ENCODE measurements around the gene HECW1.
"Not testable (repeated sequence)": the region's sequence is repeated elsewhere in the genome, so short reads cannot be mapped to it uniquely, and the experiment has no call there.

HECW1 gene

DNA sequence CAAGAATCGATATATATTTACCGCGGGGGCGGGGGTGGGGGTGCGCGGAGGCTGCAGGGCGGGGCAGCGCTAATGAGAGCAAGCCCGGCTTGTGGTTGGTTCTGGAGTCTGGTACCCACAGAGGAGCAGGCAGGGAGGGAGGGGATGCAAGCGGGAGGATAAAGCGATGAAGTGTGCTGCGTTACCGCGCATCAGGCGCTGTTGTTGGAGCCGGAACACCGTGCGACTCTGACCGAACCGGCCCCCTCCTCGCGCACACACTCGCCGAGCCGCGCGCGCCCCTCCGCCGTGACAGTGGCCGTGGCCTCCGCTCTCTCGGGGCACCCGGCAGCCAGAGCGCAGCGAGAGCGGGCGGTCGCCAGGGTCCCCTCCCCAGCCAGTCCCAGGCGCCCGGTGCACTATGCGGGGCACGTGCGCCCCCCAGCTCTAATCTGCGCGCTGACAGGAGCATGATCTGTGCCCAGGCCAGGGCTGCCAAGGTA, at the start of gene HECW1:
TSS of gene HECW1 (plus strand) at position 189 of the 482 bp plus-strand sequence. CDS start 131,259 bp downstream, outside the sequence.
- no peak for DNase-seq

DNA sequence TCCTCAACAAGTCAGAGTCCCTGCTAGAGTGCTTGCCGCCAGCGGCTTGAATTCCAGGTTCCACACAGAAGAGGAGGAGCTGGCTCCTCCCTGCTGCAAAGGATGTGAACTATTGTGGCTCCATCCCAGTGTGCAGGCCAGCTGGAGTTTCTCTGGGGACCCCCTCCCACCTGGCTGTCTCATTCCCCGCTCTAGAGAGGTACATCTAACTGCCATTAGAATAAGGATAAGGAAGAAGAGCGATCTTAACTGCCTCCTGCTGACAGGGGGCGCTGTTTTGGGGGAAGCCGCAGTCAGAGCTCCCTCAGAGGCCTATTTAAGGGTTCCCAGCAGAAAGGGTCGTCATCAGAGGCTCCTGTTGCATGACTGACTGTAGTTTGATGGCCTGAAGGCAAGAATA, 40.8 kb upstream of the HECW1 start:
- DNase-seq: no peak

DNA sequence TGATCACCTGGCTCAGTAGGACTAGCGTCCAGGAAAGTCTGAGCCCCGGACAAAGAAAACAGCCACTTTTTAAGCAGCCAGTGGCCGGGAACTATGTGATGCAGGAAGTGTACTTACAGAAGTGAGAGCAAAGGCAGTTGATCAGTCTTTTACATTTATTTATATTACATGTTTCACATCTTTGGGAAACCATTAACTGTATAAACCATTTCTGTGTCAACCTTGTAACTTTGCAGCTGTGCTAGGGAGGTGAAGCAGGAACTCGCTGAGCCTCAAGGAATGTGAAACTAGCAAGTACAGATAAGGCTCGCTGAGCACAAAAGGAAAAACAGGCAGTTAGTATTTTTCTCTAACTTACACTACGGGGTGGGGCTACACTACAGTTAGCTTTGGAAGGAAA, 39.9 kb upstream of the HECW1 start:
- DNase-seq: no peak

DNA sequence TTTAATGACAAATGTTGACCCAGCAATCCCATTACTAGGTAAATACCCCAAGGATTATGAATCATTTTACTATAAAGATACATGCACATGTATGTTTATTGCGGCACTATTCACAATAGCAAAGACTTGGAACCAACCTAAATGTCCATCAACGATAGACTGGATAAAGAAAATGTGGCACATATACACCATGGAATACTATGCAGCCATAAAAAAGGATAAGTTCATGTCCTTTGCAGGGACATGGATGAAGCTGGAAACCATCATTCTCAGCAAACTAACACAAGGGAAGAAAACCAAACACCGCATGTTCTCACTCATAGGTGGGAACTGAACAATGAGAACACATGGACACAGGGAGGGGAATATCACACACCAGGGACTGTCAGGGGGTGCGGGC, 38.6 kb upstream of the HECW1 start:
- not testable (repeated sequence) for DNase-seq

DNA sequence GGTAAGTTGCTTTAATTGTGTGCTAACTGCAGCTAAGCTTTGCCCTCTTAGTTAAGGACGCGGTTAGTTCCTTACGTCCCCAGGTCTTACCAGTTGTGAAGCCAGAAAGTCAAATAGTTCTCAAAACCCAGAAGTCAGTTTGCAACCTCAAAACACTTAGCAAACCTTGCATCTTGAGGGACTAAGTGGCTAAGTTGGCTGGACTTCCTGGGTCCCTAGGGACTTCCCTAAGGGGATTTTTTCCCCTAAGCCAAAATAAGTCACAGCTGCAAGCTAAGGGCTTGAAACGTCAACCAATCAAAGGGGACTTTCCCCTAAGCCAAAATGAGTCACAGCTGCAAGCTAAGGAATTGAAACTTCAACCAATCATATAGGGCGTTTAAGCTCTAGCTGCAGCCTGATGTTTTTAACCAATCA, 36.2 kb upstream of the HECW1 start:
- DNase-seq: no peak

DNA sequence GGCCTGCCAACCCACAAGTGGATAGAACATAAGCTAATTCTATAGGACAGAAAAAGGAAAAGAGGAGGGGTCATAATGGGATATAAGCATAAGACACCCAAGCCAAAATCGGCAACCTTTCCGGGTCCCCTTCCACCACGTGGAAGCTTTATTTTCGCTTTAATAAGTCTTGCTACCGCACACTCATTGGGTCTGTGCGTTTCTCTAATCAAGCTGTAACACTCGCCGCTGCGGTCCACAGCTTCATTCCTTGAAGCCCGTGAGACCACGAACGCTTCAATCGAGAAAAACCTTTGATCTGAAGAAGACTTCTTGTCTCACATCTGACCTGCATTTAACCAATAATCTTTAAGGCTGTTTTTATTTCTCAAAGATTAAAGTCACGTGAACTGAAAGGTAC, 35.8 kb upstream of the HECW1 start:
- no peak for DNase-seq

DNA sequence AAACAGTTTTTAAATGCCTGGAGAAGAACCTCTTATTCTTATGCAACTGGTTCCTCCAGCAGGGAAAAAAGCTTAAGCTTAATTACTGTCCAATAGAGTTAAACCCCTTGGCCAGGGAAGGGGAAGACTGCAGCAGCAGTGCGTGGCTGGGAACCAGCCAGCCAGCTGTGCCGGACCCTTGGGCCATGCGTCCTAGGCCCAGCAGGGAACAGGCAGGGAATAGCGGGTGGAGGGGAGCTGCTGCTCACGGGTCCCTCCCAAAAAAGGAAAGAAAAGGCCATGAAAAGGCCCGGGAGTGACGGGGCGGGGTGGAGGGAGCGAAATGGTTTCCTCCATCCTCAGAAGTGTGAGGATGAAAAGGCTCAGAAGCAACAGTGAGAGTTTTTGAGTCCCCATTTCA, 35.2 kb upstream of the HECW1 start:
- DNase-seq: no peak

DNA sequence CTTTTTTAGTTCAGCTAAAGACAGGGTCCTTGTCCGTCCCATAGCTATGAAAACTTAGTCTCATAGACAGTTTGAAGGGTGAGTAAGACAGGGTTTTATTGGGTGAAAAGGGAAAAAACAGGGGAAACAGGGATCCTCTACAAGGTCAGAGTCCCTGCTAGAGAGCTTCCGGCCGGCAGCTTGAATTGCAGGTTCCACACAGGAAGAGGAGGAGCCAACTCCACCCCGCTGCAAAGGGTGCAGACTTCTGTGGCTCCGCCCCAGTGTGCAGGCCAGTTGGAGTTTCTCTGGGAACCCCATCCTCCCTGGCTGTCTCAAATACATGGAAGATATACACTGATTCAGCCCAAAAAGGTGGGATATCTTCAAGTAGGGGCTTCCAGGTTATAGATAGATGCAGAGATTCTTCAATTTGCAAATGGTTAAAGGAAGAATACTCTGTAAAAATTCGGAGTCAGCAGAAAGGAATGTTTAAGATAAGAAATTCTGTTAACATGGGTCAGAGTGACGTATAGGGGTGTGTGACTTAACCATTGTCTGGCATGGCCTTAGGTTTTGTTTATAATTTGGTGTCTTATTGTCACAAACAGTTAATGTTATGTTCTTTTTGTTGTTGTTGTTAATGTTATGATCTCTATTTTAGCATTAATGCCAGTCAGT, 34.6 kb upstream of the HECW1 start:
- peak; percentile 22 to 36 for DNase-seq

DNA sequence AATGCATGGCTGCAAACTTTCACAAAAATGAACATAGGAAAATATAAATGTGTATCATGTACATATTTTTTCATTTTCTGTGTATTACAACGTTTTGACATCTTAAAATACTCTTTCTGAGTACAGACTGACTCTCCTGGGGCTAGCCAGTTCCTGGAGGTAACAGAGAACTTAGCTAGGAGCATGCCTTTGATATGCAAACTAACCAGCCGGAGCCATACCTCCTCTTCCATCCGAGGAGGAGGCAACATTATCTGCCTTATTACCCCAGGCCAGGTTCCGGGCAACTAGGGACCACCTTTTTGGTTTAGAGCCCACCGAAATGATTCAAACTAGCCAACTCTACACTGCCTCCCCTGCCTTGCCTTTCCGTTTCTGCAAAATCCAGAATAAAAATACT, 33.7 kb upstream of the HECW1 start:
- no peak for DNase-seq

DNA sequence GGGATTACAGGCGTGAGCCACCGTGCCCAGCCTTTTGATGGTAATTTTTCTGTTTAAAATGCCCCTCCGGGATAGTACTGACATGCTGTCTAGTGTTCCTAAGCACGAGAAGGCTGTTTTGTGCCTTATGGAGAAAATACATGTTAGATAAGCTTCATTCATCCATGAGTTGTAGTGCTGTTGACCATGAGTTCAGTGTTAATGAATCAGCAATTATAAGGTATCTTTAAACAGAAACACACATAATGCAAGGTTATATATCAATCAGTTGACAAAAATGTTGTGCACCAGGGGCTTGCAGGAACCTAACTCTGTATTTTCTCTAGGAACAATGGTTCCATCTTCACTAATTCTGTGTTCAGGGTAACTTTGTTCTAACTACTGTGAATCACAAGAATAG, 30.8 kb upstream of the HECW1 start:
- no peak for DNase-seq

DNA sequence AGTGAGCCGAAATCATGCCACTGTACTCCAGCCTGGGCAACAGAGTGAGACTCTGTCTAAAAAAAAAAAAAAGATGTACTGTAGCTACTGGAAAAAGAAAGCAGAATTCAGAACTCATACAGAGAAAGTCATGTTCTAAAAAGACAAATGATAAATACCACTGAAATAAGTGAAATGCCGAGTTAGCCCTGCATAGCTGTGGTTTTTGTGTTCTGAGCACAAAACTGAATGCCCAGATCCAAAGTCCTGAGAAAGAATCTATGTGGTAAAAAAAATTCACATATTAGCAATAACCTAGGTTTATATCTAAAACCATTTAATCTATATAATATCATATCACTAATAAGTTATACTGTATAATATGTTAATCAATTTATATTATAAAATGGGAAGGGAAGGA, 29.3 kb upstream of the HECW1 start:
- DNase-seq: no peak

DNA sequence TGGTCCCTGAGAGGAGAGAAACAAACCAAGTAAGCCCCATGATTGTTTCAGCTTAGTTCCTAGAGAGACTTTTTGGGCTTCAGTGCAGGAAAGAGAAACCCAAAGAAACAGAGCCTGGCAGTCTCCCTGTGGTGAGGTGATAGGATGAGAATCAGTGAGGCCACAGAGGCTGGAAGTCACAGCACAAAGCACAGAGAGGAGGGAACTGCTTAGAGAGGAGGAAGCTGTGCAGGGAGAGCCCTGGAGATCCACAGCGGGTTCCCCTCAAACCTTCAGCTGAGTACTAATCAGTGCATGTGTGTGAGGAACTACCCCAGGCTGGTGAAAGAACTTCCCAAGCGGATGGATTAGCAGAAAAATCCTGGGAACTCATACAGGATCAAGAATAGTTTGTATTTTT, 27.4 kb upstream of the HECW1 start:
- no peak for DNase-seq

DNA sequence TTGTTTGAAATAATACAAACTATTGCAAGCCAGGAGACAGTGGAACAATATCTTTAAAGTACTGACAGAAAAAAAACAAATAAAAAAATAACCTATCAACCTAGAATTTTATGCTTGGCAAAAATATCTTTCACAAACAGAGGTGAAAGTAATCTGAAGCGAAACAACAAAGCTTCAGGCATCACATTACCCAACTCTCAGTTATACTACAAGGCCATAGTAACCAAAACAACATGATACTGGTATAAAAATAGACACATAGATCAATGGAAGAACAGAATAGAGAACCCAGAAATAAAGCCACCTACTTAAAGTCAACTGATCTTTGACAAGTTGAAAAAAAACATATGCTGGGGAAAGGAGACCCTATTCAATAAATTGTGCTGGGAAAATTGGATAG, 26.5 kb upstream of the HECW1 start:
- DNase-seq: no peak

DNA sequence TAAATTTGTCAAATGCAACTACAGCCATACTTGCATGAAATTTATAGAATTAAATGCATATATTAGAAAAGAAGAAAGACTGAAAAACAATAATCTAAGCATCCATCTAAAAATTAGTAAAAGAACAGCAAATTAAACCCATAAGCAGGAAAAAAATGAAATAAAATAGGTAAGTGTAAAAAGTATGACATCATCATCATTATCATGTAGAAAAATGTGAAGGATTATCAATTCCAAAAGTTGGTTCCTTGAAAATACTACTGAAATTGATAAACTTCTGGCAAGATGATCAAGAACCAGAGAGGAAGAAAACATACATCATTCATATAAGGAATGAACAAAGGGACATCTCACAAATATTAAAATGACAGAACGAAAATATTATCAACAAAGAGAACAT, 19.6 kb upstream of the HECW1 start:
- DNase-seq: no peak

DNA sequence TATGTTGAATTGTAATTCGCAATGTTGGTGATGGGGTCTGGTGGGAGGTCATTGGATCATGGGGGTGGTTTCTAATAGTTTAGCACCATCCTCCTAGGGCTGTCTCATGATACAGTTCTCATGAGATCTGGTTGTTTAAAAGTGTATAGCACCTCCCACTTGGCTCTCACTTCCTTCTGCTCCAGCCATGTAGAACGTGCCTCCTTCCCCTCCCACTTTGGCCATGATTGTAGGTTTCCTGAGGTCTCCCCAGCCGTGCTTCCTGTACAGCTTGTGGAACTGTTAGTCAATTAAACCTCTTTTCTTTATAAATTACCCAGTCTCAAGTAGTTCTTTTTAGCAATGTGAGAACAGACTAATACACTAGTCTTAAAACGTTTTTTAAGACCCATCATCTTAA, 15.6 kb upstream of the HECW1 start:
- DNase-seq: no peak

DNA sequence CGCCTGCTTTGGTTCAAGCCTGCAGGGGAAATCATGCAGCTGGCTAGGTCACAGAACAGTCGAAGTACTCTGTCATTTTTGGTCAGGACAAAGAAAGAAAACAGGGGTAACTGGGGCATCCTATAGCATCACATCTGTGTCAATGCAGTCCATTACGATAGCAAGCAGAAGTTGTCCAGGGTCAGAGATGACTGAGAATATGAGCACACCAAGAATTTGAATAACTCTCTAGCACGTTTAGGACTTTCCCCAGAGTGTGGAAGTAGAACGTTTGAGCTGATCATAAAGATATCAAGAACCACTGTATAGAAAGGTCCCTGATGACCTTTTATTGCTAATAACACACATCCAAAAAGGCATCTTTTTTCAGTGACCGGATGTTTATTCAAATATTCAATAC, 12.7 kb upstream of the HECW1 start:
- no peak for DNase-seq

DNA sequence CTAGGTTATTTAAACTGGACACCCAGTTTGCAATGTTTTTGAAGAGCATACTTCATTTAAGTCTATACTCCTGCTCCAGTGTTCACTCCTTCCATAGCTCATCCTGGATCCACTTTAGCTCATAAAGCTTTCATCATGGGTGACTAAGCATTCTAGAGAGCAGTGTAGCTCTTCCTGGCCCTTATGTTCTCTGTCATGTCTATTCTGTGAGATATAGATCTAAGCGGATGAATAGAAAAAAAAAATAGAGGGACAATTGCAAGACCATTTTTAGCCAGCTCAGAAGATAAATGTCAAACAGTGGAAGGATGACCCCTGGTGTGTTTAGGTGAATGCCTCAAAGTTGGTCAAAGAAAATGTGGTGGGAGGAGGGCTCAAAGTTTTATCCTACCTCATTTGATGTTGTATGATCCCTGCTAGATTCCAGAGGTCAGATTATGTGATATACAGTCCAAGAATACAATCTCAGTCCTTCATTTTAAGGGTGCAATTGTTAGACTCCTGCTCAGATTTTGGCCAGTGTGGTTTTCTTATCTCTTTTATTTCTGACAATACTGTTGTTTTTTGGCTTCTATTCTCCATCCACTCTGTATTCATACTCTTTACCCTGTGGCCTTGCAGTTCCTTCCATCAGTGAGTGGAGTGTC, 7.5 kb upstream of the HECW1 start:
- DNase-seq: no peak

DNA sequence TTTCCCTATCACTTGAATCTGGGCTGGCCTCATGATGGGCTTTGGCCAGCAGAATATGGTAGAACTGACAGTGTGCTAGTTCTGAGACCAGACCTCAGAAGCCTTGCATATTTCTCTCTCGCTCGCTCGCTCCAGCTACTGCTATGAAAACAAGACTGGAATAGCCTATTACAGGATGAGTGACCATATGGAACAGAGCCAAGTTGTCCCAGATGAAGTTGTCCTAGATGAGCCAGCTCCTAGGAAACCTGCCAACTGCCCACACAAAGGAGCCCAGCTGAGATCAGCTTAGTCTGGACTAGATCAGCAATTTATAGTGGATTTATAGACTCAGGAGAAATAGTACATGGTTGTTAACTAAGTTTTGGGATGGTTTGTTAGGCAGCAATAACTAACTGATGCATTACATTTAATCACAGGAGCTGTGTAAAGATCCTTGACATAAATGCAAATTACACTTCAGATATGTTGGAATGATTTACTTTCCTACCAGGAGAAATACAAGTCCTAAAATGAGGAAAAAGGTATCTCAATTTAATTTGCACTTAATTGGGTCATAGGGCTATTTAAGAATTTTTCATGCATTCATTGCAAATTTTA, 6.8 kb upstream of the HECW1 start:
- peak in 1 of 2 experiments; percentile 40 for DNase-seq

DNA sequence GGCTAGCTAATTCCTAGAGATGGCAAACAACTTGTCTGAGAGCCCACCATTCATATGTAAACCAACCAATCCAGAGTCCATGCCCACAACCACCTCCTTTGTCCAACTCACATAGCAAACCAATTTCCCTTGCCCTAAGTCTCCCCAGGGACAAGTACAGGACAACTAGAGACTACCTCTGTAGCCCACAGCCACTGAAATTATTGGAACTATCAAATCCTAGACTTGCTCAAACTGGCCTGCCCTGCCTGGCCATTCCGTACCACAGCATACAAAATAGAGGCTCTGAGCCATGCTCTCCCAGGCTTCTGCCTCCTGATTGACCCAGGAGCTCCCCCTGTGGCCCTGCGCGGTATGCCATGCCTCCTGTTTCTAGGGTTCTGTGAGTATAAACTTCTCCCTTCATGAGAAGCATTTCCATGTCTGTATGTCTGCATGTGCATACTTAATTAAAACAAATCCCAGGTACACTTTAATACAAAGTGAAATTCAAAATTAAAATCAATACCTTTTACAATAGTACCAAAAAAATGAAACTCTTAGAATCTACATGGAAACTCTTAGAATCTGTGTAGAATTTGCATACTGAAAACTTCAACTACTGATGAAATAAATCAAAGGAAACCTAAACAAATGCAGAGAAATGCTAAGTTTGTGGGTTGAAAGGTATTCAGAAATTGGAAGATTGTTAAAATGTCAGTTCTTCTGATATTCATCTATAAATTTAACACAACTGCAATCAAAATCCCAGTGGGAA, 4.0 kb upstream of the HECW1 start:
- peak; percentile 67 to 68 for DNase-seq

DNA sequence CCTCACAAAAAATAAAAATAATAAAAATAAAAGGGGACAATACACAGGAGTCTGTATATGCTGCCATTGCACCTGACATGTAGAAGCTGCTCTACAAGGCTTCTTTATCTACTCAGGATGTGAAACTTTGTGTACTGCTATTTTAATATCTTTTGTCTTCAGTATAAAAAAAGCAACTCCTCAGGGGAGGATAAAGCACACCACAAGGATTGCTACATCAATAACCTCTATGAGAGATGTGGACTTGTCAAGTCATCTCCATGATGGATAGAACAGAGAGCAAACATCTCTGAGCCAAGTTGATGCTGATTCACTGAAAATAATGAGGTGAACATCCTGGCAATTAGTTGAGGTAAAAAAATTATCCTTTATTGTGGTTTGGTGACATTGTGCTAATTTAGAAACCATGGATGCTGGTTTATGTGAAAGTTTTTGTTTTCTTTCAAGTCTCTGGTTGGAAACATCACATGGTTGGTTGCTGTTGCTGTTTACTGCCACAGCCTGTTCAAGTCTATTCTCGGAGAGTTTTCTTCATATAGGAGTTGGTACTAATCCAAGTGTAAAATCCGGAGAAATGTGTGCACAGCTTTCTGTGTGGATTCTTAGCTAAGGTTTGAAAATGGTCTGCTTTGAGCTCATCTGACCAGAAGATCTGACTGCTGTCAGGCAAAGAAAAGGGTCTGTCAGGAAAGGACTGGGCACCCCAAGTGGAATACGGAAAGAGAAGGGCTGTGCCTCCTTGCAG, 1.5 kb upstream of the HECW1 start:
- DNase-seq: no peak

DNA sequence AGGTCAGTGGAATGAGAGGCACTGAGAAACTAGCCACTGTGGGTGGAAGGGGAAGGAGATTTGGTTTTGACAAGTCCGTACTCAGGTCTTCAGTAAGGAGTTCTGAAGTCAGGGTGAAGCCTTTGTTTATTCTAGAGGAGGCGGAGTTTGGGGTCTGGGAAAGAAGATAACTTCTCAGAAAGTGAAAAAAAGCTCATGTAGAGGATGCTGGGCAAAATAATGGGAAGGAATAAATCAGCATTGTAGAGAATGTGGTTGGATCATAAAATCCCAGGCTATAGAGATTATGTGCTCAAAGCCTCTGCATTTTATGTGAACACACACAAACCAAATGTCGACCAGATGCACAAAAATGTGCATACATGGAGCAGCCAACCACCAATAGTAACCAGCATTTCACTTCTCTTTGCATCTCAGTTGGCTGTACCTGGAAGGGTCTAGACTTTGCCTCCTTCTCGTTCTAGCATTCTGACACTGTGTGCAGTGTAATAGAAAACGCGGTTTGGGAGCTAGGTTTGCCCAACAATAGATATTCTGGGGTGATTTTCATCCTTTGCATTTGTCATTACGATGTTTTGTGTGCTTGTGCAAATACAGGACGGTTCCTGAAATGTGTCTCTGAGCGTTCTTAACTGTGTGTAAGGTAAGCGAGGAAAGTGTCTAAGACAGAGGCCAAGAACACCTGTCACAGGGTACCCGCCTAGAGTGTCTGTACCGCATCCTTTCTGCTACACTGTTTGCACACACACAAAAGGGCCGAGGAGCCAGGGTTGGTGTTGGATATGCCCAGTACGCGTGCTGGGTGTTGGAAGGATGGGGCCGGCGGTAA, 603 bp upstream of the HECW1 start:
- DNase-seq: no peak
